A549 (cell line): Measurements from ENCODE around the gene FGFR1OP2. TPM values are rescaled to one million over a fixed set of nuclear protein-coding genes. Genes with fewer than 3 reads are reported as not detected.
A peak's percentile ranks its signal among the peaks of the same experiment; 100 is the strongest.

Experiments used
- ATAC-seq, 2 experiments: fragments of 200-7000 bp in 1 of 2; fragments of >200 bp in 1 of 2; cut with Nextera tagmentation in 1 of 2; cut with Tn5 transposase in 1 of 2; 3 replicates each; pipeline versions ENCODE4 v1.8.0 to v1.9.1; 2018 to 2020; ENCODE audit warnings: mild to moderate bottlenecking in 1 of 2, moderate library complexity in 1 of 2
- CTCF ChIA-PET: fragments of 300-600 bp; sonication (Branson Sonifier 250); formaldehyde crosslinking; extraction: SDS; loops from one replicate; lab custom pipeline; 2021; ENCODE audit warnings: antibody characterized with exemption, inconsistent platforms; lab: Yijun Ruan, JAX
- POLR2A ChIA-PET: fragments of 350-600 bp; formaldehyde crosslinking; extraction: SDS; loops from one replicate; lab custom pipeline; 2021; ENCODE audit warnings: antibody characterized with exemption, inconsistent platforms; lab: Yijun Ruan, JAX
- DNase-seq, 2 experiments: peaks; one replicate each; pipeline versions ENCODE4 v3.0.0 to v3.0.0-alpha.2; 2011 to 2016; ENCODE audit warnings: low read depth in 1 of 2, low spot score in 1 of 2
- FAIRE-seq: peaks from 2 replicates; lab custom pipeline; 2011; peaks lifted over from hg19 to GRCh38; lab: Jason Lieb, UNC
- H3K27ac ChIP-seq, 2 experiments: fragments of >200 bp; sonication (Bioruptor Twin); formaldehyde crosslinking; 3 replicates each; pipeline ENCODE4 v1.5.1; 2016 to 2017
- H3K4me1 ChIP-seq: fragments of >200 bp; sonication (Bioruptor Twin); formaldehyde crosslinking; 3 replicates; pipeline ENCODE4 v1.6.1; 2016
- H3K4me2 ChIP-seq: fragments of >200 bp; sonication (Bioruptor Twin); formaldehyde crosslinking; 3 replicates; pipeline ENCODE4 v1.6.1; 2016
- H3K4me3 ChIP-seq: fragments of >200 bp; sonication (Bioruptor Twin); formaldehyde crosslinking; 3 replicates; pipeline ENCODE4 v1.5.1; 2016
- H3K9me3 ChIP-seq: fragments of >200 bp; sonication (Bioruptor Twin); formaldehyde crosslinking; 3 replicates; pipeline ENCODE4 v1.6.1; 2016
- ATOH8 ChIP-seq: fragments of 250-450 bp; sonication (Bioruptor Pico); IDR thresholded peaks from 2 replicates; pipeline ENCODE4 v1.5.0; 2020; ENCODE audit warnings: low read depth, mild to moderate bottlenecking, moderate library complexity
- CBX8 ChIP-seq: fragments of 200-600 bp; sonication (generic); IDR thresholded peaks from 2 replicates; pipeline ENCODE4 v1.6.1; 2016
- CHD4 ChIP-seq: fragments of 200-600 bp; sonication (generic); IDR thresholded peaks from 2 replicates; pipeline ENCODE4 v1.6.1; 2016; ENCODE audit warnings: antibody characterized with exemption, mild to moderate bottlenecking, borderline replicate concordance
- EHMT2 ChIP-seq: fragments of 200-600 bp; sonication (generic); IDR thresholded peaks from 2 replicates; pipeline ENCODE4 v1.6.1; 2016; ENCODE audit warnings: antibody characterized with exemption, low read depth, mild to moderate bottlenecking, moderate library complexity
- EP300 ChIP-seq, 2 experiments: fragments of >200 bp; sonication (Bioruptor Twin); formaldehyde crosslinking; IDR thresholded peaks; 2 replicates in 1 of 2; 3 replicates in 1 of 2; pipeline ENCODE4 v1.6.1; 2016 to 2017
- KDM1A ChIP-seq: fragments of 200-600 bp; sonication (generic); IDR thresholded peaks from 2 replicates; pipeline ENCODE4 v1.6.1; 2016; ENCODE audit warnings: low read depth, mild to moderate bottlenecking
- MAFK ChIP-seq: fragments of 450-650 bp; IDR thresholded peaks from 2 replicates; pipeline ENCODE4 v1.6.1; 2014; ENCODE audit not compliant: partially characterized antibody
- MAZ ChIP-seq: fragments of 150-350 bp; IDR thresholded peaks from 2 replicates; pipeline ENCODE4 v1.6.1; 2014; ENCODE audit warnings: antibody characterized with exemption, low read depth, low read length, borderline replicate concordance
- NFE2L2 ChIP-seq: fragments of 150-350 bp; conservative IDR thresholded peaks from 2 replicates; pipeline ENCODE4 v1.6.1; 2014; ENCODE audit warnings: low read length
- POLR2A ChIP-seq: IDR thresholded peaks from 2 replicates; pipeline ENCODE4 v1.6.1; 2012; ENCODE audit warnings: mild to moderate bottlenecking, low read length
- RARB ChIP-seq: fragments of 250-450 bp; sonication (Bioruptor Pico); IDR thresholded peaks from 2 replicates; pipeline ENCODE4 v1.8.0; 2021; ENCODE audit warnings: mild to moderate bottlenecking, moderate library complexity
- SREBF2 ChIP-seq: fragments of 450-650 bp; IDR thresholded peaks from 2 replicates; pipeline ENCODE4 v1.6.1; 2014; ENCODE audit warnings: mild to moderate bottlenecking, moderate library complexity
- TFCP2L1 ChIP-seq: fragments of 250-450 bp; sonication (Bioruptor Pico); IDR thresholded peaks from 2 replicates; pipeline ENCODE4 v1.5.0; 2021; ENCODE audit warnings: mild to moderate bottlenecking
- ZSCAN20 ChIP-seq: fragments of 250-450 bp; sonication (Bioruptor Pico); IDR thresholded peaks from 2 replicates; pipeline ENCODE4 v1.8.0; 2022; ENCODE audit warnings: mild to moderate bottlenecking, moderate library complexity
- WGBS: methylation state at CpG from one replicate; pipeline ENCODE4 v1.1.6; 2017; ENCODE audit errors: missing lambda C conversion rate; 5-methylcytosine and 5-hydroxymethylcytosine counted together
- polyA plus RNA-seq, 4 experiments: library from polyadenylated mRNA; depleted of rRNA in 3 of 4; stranded (reverse); fragments of >200 nt; fragmentation: RNase III in 1 of 4; extraction: RNeasy Plus Mini Kit Qiagen cat#74134 plus additional on column Dnase treatment in 1 of 4; gene quantifications; 2 replicates in 3 of 4; 3 replicates in 1 of 4; pipeline ENCODE4 v1.2.3, GENCODE V29; 2011 to 2017
- TF ChIP-seq, protein P1 (sequence below): fragments of 250-450 bp; sonication (Bioruptor Pico); IDR thresholded peaks from 2 replicates; pipeline ENCODE4 v1.5.0; 2021; ENCODE audit warnings: mild to moderate bottlenecking, moderate library complexity, borderline replicate concordance
- TF ChIP-seq, protein P2 (sequence below): fragments of 150-350 bp; IDR thresholded peaks from 2 replicates; pipeline ENCODE4 v1.6.1; 2014; ENCODE audit warnings: low read depth, mild to moderate bottlenecking, low read length

Gene FGFR1OP2
- polyA plus RNA-seq, 2 of the 4 experiments (the other 2 are of a cell fraction): 36.3 to 51.1 TPM

DNA sequence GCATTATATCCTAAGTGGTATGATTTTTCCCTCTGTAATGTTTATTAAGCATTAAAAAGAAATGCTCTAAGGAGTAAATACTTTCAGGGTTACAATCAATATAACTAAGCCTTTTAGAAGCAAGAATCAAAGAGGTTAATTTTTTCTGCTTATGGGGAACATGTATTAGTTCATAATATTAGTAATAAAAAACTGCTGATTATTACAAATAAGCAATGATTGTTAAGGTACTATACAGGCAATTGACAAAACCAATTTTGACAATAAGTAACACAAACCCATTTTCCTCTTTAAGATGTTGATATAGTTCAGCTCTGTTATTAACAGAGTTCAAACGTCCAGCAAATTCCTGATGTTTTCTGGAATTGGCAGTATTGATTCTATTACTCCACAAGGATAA lies 32.2 kb upstream of the FGFR1OP2 start:
- ATAC-seq (no peak), DNase-seq (no peak), FAIRE-seq (no peak)
- Histone ChIP-seq H3K9me3 (peaks cover 5% of the 10 kb centered on the region; the same call in 1 of the 3 replicates), H3K4me1 (no peaks in the 10 kb centered on the region), H3K27ac (no peak overlapping the region), H3K4me2 (no peak overlapping the region), H3K4me3 (no peak overlapping the region)
- TF ChIP-seq MAFK (peak; percentile 78), KDM1A (no peak)
- ChIA-PET POLR2A (no interaction called here), CTCF (no interaction called here)
- WGBS: 60% methylated on average over 1 of the region's 1 CpG

GRCh38 chr12:26906704-26907103 lies 31.6 kb upstream of the FGFR1OP2 start:
- no peak for FAIRE-seq

DNA sequence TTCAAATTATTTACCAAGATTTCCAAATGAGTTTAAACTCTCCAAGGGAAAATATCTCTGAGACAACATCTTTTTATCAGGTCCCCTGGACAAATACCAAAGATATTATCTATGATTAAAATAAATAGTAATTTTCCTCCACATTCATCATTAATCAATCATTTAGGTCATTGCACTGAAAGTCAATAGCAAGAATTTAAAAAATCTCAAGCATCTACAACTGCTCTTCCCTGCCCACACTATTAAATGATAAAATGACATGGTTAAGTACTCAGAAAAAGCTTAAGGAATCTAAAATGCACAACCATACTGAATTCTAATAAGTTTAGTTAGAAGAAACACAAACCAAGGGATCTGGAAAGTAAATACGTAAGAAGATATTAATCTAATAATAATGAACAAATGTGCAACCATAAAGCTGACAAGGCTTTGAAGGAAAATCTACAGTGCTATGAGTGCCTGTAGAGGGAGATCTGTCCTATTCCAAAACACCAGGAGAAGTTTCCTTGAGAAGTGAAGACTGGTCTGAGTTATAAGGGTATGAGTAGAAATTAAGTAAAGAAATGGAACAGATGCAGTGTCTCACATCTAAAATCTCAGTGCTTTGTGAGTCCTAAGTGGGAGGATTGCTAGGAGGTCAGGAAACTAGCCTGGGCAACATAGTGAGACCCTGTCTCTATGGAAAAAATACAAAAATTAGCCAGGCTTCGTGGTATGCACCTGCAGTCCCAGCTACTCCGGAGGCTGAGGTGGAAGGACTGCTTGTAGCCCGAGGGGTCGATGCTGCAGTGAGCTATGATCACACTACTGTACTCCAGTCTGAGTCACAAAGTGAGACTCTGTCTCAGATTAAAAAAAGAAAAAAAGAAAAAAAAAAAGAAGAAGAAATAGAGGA lies 19.7 kb upstream of the FGFR1OP2 start:
- Histone ChIP-seq H3K4me3 (no peak overlapping the region), H3K4me2 (no peak overlapping the region), H3K27ac (no peak overlapping the region), H3K4me1 (peaks cover 8% of the 10 kb centered on the region; the same call in 1 of the 3 replicates), H3K9me3 (no peaks in the 10 kb centered on the region)
- no peak for DNase-seq
- peak; percentile 50 to 70; a peak in 4 of 6 replicates for ATAC-seq
- peak; percentile 56 for FAIRE-seq
- TF ChIP-seq NFE2L2 (no peak), EHMT2 (no peak)
- 80% methylated on average over 5 of the region's 5 CpGs for WGBS
- CTCF ChIA-PET: interaction anchor here (0.7 to 1.4 kb wide), 4 partner anchors 15 to 381 kb away, joined by 3 read pairs; no protein-coding TSS in a partner anchor
- POLR2A ChIA-PET: no interaction called here

More at GRCh38 chr12:26906704-26907103, 31.6 kb upstream of the FGFR1OP2 start:
- CTCF ChIA-PET: no interaction called here
- ATAC-seq: no peak
- POLR2A ChIA-PET: no interaction called here
- Histone ChIP-seq H3K9me3 (peaks cover 5% of the 10 kb centered on the region; the same call in 1 of the 3 replicates), H3K4me3 (no peak overlapping the region), H3K4me1 (no peaks in the 10 kb centered on the region), H3K27ac (no peak overlapping the region), H3K4me2 (no peak overlapping the region)
- 71% methylated on average over 1 of the region's 1 CpG for WGBS
- TF ChIP-seq ATOH8 (CRISPR knock-in tag) (no peak), EP300 (IDR thresholded peaks at IDR 0.05) (no peak), MAZ (no peak), CBX8 (no peak), CHD4 (no peak), ZSCAN20 (no peak), SREBF2 (no peak), TFCP2L1 (CRISPR knock-in tag) (no peak), POLR2A (no peak), RARB (no peak)
- TF ChIP-seq, protein P1, sequence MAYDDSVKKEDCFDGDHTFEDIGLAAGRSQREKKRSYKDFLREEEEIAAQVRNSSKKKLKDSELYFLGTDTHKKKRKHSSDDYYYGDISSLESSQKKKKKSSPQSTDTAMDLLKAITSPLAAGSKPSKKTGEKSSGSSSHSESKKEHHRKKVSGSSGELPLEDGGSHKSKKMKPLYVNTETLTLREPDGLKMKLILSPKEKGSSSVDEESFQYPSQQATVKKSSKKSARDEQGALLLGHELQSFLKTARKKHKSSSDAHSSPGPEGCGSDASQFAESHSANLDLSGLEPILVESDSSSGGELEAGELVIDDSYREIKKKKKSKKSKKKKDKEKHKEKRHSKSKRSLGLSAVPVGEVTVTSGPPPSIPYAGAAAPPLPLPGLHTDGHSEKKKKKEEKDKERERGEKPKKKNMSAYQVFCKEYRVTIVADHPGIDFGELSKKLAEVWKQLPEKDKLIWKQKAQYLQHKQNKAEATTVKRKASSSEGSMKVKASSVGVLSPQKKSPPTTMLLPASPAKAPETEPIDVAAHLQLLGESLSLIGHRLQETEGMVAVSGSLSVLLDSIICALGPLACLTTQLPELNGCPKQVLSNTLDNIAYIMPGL (CRISPR knock-in tag): no peak
- TF ChIP-seq, protein P2, sequence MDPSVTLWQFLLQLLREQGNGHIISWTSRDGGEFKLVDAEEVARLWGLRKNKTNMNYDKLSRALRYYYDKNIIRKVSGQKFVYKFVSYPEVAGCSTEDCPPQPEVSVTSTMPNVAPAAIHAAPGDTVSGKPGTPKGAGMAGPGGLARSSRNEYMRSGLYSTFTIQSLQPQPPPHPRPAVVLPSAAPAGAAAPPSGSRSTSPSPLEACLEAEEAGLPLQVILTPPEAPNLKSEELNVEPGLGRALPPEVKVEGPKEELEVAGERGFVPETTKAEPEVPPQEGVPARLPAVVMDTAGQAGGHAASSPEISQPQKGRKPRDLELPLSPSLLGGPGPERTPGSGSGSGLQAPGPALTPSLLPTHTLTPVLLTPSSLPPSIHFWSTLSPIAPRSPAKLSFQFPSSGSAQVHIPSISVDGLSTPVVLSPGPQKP: no peak
- DNase-seq: no peak
